Activated naive CD4-positive, alpha-beta T cell treated with anti-CD3 and anti-CD28 coated beads, Interleukin-2, amount 10 ng/mL, durations not matched to agents 7 days and 5 days (primary cell): ENCODE measurements around the gene TENM4.
"Not testable (repeated sequence)": the region's sequence is repeated elsewhere in the genome, so short reads cannot be mapped to it uniquely, and the experiment has no call there.

Experiments used
- CTCF ChIA-PET: fragments of 350-600 bp; sonication (Branson Sonifier 250); formaldehyde crosslinking; loops from one replicate; lab custom pipeline; 2021; ENCODE audit warnings: antibody characterized with exemption; lab: Charles Lee
- DNase-seq: peaks from one replicate; pipeline ENCODE4 v3.0.0-alpha.2; 2020
- H3K27ac Mint-ChIP-seq: one replicate; pipeline ENCODE4 v1.8.0; 2021; ENCODE audit warnings: mild to moderate bottlenecking, moderate library complexity, mixed read lengths
- H3K27me3 Mint-ChIP-seq: one replicate; pipeline ENCODE4 v1.8.0; 2021; ENCODE audit warnings: mild to moderate bottlenecking, mixed read lengths
- H3K36me3 Mint-ChIP-seq: one replicate; pipeline ENCODE4 v1.8.0; 2021; ENCODE audit warnings: mixed read lengths
- H3K4me1 Mint-ChIP-seq: one replicate; pipeline ENCODE4 v1.8.0; 2021; ENCODE audit warnings: mixed read lengths
- H3K4me3 Mint-ChIP-seq: one replicate; pipeline ENCODE4 v1.8.0; 2021; ENCODE audit warnings: mild to moderate bottlenecking, moderate library complexity, mixed read lengths
- H3K9me3 Mint-ChIP-seq: one replicate; pipeline ENCODE4 v1.8.0; 2021; ENCODE audit warnings: mixed read lengths

TENM4 gene

GRCh38 chr11:78991681-78992080 lies 449.1 kb downstream of the TENM4 start:
- Mint-ChIP-seq H3K4me1 (no peaks in the 10 kb centered on the region), H3K27me3 (no peaks in the 10 kb centered on the region), H3K4me3 (no peak overlapping the region), H3K9me3 (no peaks in the 10 kb centered on the region), H3K36me3 (no peaks in the 10 kb centered on the region), H3K27ac (no peak overlapping the region)
- no peak for DNase-seq
- CTCF ChIA-PET: no interaction called here

GRCh38 chr11:78990261-78990660 lies 450.6 kb downstream of the TENM4 start:
- H3K4me3 Mint-ChIP-seq: no peak overlapping the region

GRCh38 chr11:78987748-78988147 lies 453.1 kb downstream of the TENM4 start:
- H3K9me3 Mint-ChIP-seq: no peaks in the 10 kb centered on the region
- no peaks in the 10 kb centered on the region for H3K36me3 Mint-ChIP-seq
- H3K27ac Mint-ChIP-seq: no peak overlapping the region
- no peaks in the 10 kb centered on the region for H3K27me3 Mint-ChIP-seq
- no peak overlapping the region for H3K4me3 Mint-ChIP-seq
- no peaks in the 10 kb centered on the region for H3K4me1 Mint-ChIP-seq
- CTCF ChIA-PET: interaction anchor here (0.5 to 1.2 kb wide), 3 partner anchors 9 to 500 kb away, joined by 3 to 4 read pairs (median 3); no protein-coding TSS in a partner anchor
- no peak for DNase-seq

More at GRCh38 chr11:78990261-78990660, 450.6 kb downstream of the TENM4 start:
- Mint-ChIP-seq H3K27ac (no peak overlapping the region), H3K36me3 (no peaks in the 10 kb centered on the region), H3K27me3 (no peaks in the 10 kb centered on the region), H3K4me1 (no peaks in the 10 kb centered on the region), H3K9me3 (no peaks in the 10 kb centered on the region)
- DNase-seq: no peak
- CTCF ChIA-PET: no interaction called here

GRCh38 chr11:78986305-78986704 lies 454.5 kb downstream of the TENM4 start:
- CTCF ChIA-PET: no interaction called here

GRCh38 chr11:78985663-78986062 lies 455.2 kb downstream of the TENM4 start:
- CTCF ChIA-PET: no interaction called here

More at GRCh38 chr11:78986305-78986704, 454.5 kb downstream of the TENM4 start:
- H3K4me3 Mint-ChIP-seq: no peak overlapping the region
- H3K27me3 Mint-ChIP-seq: no peaks in the 10 kb centered on the region
- no peaks in the 10 kb centered on the region for H3K4me1 Mint-ChIP-seq
- H3K27ac Mint-ChIP-seq: no peak overlapping the region
- no peaks in the 10 kb centered on the region for H3K36me3 Mint-ChIP-seq
- no peak for DNase-seq
- no peaks in the 10 kb centered on the region for H3K9me3 Mint-ChIP-seq

GRCh38 chr11:78982473-78982872 lies 458.4 kb downstream of the TENM4 start:
- CTCF ChIA-PET: no interaction called here
- Mint-ChIP-seq H3K27ac (no peak overlapping the region), H3K4me3 (no peak overlapping the region), H3K27me3 (no peaks in the 10 kb centered on the region), H3K4me1 (no peaks in the 10 kb centered on the region), H3K9me3 (no peaks in the 10 kb centered on the region), H3K36me3 (no peaks in the 10 kb centered on the region)
- DNase-seq: no peak

More at GRCh38 chr11:78985663-78986062, 455.2 kb downstream of the TENM4 start:
- no peaks in the 10 kb centered on the region for H3K4me1 Mint-ChIP-seq
- no peaks in the 10 kb centered on the region for H3K36me3 Mint-ChIP-seq
- H3K9me3 Mint-ChIP-seq: no peaks in the 10 kb centered on the region
- H3K4me3 Mint-ChIP-seq: no peak overlapping the region
- DNase-seq: no peak
- no peaks in the 10 kb centered on the region for H3K27me3 Mint-ChIP-seq
- no peak overlapping the region for H3K27ac Mint-ChIP-seq

- Mint-ChIP-seq H3K4me1 (no peaks in the 10 kb centered on the region), H3K9me3 (no peaks in the 10 kb centered on the region), H3K4me3 (no peak overlapping the region), H3K27ac (no peak overlapping the region), H3K36me3 (no peaks in the 10 kb centered on the region), H3K27me3 (no peaks in the 10 kb centered on the region)
- CTCF ChIA-PET: no interaction called here
- DNase-seq: no peak
These were observed 459.7 kb downstream of the TENM4 start for GRCh38 chr11:78981153-78981552.

GRCh38 chr11:78978831-78979230 lies 462.0 kb downstream of the TENM4 start:
- CTCF ChIA-PET: no interaction called here
- no peaks in the 10 kb centered on the region for H3K27me3 Mint-ChIP-seq
- no peak overlapping the region for H3K4me3 Mint-ChIP-seq
- no peak overlapping the region for H3K27ac Mint-ChIP-seq
- no peaks in the 10 kb centered on the region for H3K9me3 Mint-ChIP-seq
- H3K4me1 Mint-ChIP-seq: no peaks in the 10 kb centered on the region
- H3K36me3 Mint-ChIP-seq: no peaks in the 10 kb centered on the region
- no peak for DNase-seq

GRCh38 chr11:78977848-78978247 lies 463.0 kb downstream of the TENM4 start:
- DNase-seq, H3K4me3 Mint-ChIP-seq, H3K4me1 Mint-ChIP-seq, H3K9me3 Mint-ChIP-seq, H3K27me3 Mint-ChIP-seq, H3K27ac Mint-ChIP-seq, H3K36me3 Mint-ChIP-seq, CTCF ChIA-PET: not testable (repeated sequence)

- H3K27ac Mint-ChIP-seq: no peak overlapping the region
- H3K4me3 Mint-ChIP-seq: no peak overlapping the region
- H3K27me3 Mint-ChIP-seq: peaks cover 4% of the 10 kb centered on the region
- DNase-seq: no peak
- H3K36me3 Mint-ChIP-seq: no peaks in the 10 kb centered on the region
- CTCF ChIA-PET: no interaction called here
- H3K4me1 Mint-ChIP-seq: no peaks in the 10 kb centered on the region
- no peaks in the 10 kb centered on the region for H3K9me3 Mint-ChIP-seq
These were observed 463.8 kb downstream of the TENM4 start for GRCh38 chr11:78977009-78977408.

GRCh38 chr11:78975081-78975480 lies 465.7 kb downstream of the TENM4 start:
- CTCF ChIA-PET: no interaction called here
- Mint-ChIP-seq H3K4me3 (no peak overlapping the region), H3K9me3 (no peaks in the 10 kb centered on the region), H3K27me3 (peaks cover 4% of the 10 kb centered on the region), H3K27ac (no peak overlapping the region), H3K36me3 (no peaks in the 10 kb centered on the region), H3K4me1 (no peaks in the 10 kb centered on the region)
- DNase-seq: no peak

GRCh38 chr11:78973876-78974275 lies 467.0 kb downstream of the TENM4 start:
- no peak for DNase-seq
- H3K27me3 Mint-ChIP-seq: peaks cover 4% of the 10 kb centered on the region
- no peaks in the 10 kb centered on the region for H3K4me1 Mint-ChIP-seq
- CTCF ChIA-PET: no interaction called here
- no peaks in the 10 kb centered on the region for H3K9me3 Mint-ChIP-seq
- H3K27ac Mint-ChIP-seq: no peak overlapping the region
- H3K36me3 Mint-ChIP-seq: no peaks in the 10 kb centered on the region
- H3K4me3 Mint-ChIP-seq: no peak overlapping the region

- no peak for DNase-seq
- H3K27ac Mint-ChIP-seq: no peak overlapping the region
- no peak overlapping the region for H3K4me3 Mint-ChIP-seq
- no peaks in the 10 kb centered on the region for H3K4me1 Mint-ChIP-seq
- CTCF ChIA-PET: no interaction called here
- H3K27me3 Mint-ChIP-seq: peaks cover 4% of the 10 kb centered on the region
- no peaks in the 10 kb centered on the region for H3K36me3 Mint-ChIP-seq
- H3K9me3 Mint-ChIP-seq: no peaks in the 10 kb centered on the region
These were observed 468.2 kb downstream of the TENM4 start for GRCh38 chr11:78972590-78972989.

- H3K36me3 Mint-ChIP-seq: no peaks in the 10 kb centered on the region
- H3K27ac Mint-ChIP-seq: no peak overlapping the region
- H3K27me3 Mint-ChIP-seq: peaks cover 4% of the 10 kb centered on the region
- H3K4me3 Mint-ChIP-seq: no peak overlapping the region
- DNase-seq: no peak
- CTCF ChIA-PET: no interaction called here
- no peaks in the 10 kb centered on the region for H3K4me1 Mint-ChIP-seq
- H3K9me3 Mint-ChIP-seq: no peaks in the 10 kb centered on the region
These were observed 468.7 kb downstream of the TENM4 start for GRCh38 chr11:78972177-78972576.

GRCh38 chr11:78967811-78968210 lies 473.0 kb downstream of the TENM4 start:
- Mint-ChIP-seq H3K27me3 (peaks cover 11% of the 10 kb centered on the region), H3K27ac (no peak overlapping the region), H3K4me3 (no peak overlapping the region), H3K4me1 (no peaks in the 10 kb centered on the region), H3K36me3 (no peaks in the 10 kb centered on the region), H3K9me3 (no peaks in the 10 kb centered on the region)
- no peak for DNase-seq
- CTCF ChIA-PET: no interaction called here

GRCh38 chr11:78965432-78965831 lies 475.4 kb downstream of the TENM4 start:
- H3K9me3 Mint-ChIP-seq: no peaks in the 10 kb centered on the region
- H3K27ac Mint-ChIP-seq: no peak overlapping the region
- peaks cover 31% of the 10 kb centered on the region for H3K27me3 Mint-ChIP-seq
- CTCF ChIA-PET: no interaction called here
- no peak for DNase-seq
- H3K4me3 Mint-ChIP-seq: no peak overlapping the region
- no peaks in the 10 kb centered on the region for H3K4me1 Mint-ChIP-seq
- no peaks in the 10 kb centered on the region for H3K36me3 Mint-ChIP-seq
